IPS DF 6.9 (cell line): ENCODE measurements around the gene POFUT2.

Source experiments
- DNase-seq: peaks from one replicate; pipeline ENCODE4 v3.0.0-alpha.2; 2013; ENCODE audit warnings: low read depth, low spot score
- H3K27ac ChIP-seq: one replicate; pipeline ENCODE4 v1.5.1; 2013; ENCODE audit warnings: low read length, control low read depth
- H3K27me3 ChIP-seq: 2 replicates; pipeline ENCODE4 v1.6.1; 2013; ENCODE audit warnings: mild to moderate bottlenecking, low read length; ENCODE audit not compliant: control insufficient read depth, insufficient read depth
- H3K36me3 ChIP-seq: 2 replicates; pipeline ENCODE4 v1.6.1; 2013; ENCODE audit warnings: low read length; ENCODE audit not compliant: control insufficient read depth, insufficient read depth
- H3K4me1 ChIP-seq: 2 replicates; pipeline ENCODE4 v1.6.1; 2013; ENCODE audit warnings: low read length; ENCODE audit not compliant: control insufficient read depth, insufficient read depth
- H3K4me3 ChIP-seq: 2 replicates; pipeline ENCODE4 v1.5.1; 2013; ENCODE audit warnings: mild to moderate bottlenecking, low read length
- H3K9me3 ChIP-seq: 2 replicates; pipeline ENCODE4 v1.6.1; 2013; ENCODE audit warnings: low read length, inconsistent platforms; ENCODE audit not compliant: control insufficient read depth, insufficient read depth
- WGBS: extraction: QIAGEN DNeasy Blood & Tissue Kit; methylation state at CpG from one replicate; pipeline ENCODE4 v1.1.7; 2013; ENCODE audit warnings: mixed read lengths, missing lambda C conversion rate; ENCODE audit not compliant: insufficient read length, insufficient coverage; 5-methylcytosine and 5-hydroxymethylcytosine counted together

The POFUT2 gene

GRCh38 chr21:45217010-45217409 lies 70.7 kb downstream of the POFUT2 start:
- WGBS, result no CpG with 5 or more reads among the region's 1 CpG
- Histone ChIP-seq H3K4me1 (no peaks in the 10 kb centered on the region; the same call in 1 of the 2 replicates), H3K27ac (no peak overlapping the region), H3K27me3 (no peaks in the 10 kb centered on the region), H3K9me3 (no peaks in the 10 kb centered on the region), H3K36me3 (no peaks in the 10 kb centered on the region), H3K4me3 (no peak overlapping the region)
- DNase-seq, result no peak

GRCh38 chr21:45215213-45215612 lies 72.5 kb downstream of the POFUT2 start:
- no CpG with 5 or more reads among the region's 2 CpGs for WGBS
- Histone ChIP-seq H3K36me3 (no peaks in the 10 kb centered on the region), H3K4me3 (no peak overlapping the region), H3K27me3 (no peaks in the 10 kb centered on the region), H3K4me1 (no peaks in the 10 kb centered on the region; the same call in 1 of the 2 replicates), H3K9me3 (no peaks in the 10 kb centered on the region), H3K27ac (no peak overlapping the region)
- no peak for DNase-seq
